ACHN (cell line): Measurements from ENCODE around the gene ABCA2.
"Not testable (repeated sequence)": the region's sequence is repeated elsewhere in the genome, so short reads cannot be mapped to it uniquely, and the experiment has no call there.

ENCODE experiments used
- DNase-seq: peaks from one replicate; pipeline ENCODE4 v3.0.0-alpha.2; 2015
- in situ Hi-C: cut with HindIII; loops from 2 replicates; pipeline ENCODE4 v1.10.0; 2017; ENCODE audit warnings: low sequenced_read_pairs, low pct_ligation_motif_present, low pct_unique_long_range_greater_than_20kb

Gene ABCA2

GRCh38 chr9:137064027-137064879, 36.2 kb upstream of the ABCA2 start:
- DNase-seq = peak; percentile 48
- in situ Hi-C loops = no loop called here

DNA sequence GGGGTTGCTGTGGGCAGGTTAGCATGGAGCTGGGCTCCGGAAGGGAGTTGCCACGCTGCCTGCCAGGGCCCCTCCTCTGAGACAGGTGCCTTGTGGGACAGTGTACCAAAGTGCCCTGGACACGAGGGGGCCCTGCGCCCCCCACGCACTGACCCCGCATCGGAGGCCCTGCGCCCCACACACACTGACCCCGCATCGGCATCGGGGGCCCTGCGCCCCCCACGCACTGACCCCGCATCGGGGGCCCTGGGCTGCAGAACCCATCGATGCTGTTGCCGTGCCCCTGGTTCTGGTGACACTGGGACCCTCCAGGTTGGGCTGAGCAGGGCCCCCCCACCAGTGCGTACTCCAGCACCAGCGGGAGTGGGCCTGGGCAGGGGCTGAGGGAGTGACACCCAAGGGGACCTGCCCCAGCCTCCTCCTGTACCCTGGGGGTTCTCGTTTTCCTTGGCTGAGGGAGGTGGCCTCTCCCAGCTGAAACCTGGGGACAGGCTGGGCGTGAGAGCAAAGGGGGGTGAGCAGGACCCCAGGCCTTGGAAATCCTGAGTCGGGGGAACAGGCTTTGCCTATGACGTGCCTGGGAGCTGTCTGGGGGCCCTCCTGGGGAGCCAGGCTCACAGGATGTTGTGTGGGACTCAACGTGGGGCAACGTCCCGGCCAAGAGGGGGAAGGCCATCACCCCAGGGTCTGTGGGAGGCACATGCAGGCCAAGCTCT, 35.4 kb upstream of the ABCA2 start:
- in situ Hi-C loops = no loop called here
- DNase-seq = no peak

- in situ Hi-C loops = not testable (repeated sequence)
Measured at GRCh38 chr9:137062798-137063197, 34.8 kb upstream of the ABCA2 start.

DNA sequence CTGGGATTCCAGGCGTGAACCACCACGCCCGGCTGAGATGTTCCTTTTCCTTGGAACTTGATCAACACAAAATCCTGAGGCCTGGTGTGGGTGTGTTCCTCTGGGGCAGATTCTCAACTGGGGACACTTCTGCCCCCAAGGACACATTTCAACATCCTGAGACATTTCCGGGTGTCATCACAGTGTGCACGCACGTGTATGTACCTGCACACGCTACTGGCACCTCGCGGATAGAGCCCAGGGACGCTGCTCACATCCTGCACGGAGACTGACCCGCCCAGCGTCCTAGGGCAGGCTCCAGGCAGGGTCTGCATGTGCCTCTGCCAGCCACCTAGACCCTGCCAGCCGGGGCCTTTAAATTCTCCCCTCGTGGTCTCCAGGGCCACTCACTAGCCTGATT, 34.3 kb upstream of the ABCA2 start:
- no peak for DNase-seq
- in situ Hi-C loops = no loop called here

More at GRCh38 chr9:137062798-137063197, 34.8 kb upstream of the ABCA2 start:
- DNase-seq = not testable (repeated sequence)

GRCh38 chr9:137058521-137059234, 30.6 kb upstream of the ABCA2 start:
- in situ Hi-C loops = no loop called here
- DNase-seq = no peak

DNA sequence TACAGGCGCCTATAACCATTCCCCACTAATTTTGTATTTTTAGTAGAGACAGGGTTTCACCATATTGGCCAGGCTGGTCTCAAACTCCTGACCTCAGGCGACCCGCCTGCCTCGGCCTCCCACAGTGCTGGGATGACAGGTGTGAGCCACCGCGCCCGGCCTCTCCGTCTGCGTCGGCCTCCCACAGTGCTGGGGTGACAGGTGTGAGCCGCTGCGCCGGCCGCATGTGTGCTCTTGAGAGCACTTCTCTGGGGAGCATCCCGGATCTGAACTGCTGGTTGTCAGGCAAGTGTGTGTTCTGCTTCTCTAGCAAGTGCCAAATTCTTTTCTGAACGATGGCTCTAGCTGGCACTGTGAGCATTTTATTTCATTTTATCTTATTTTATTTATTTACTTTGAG, 29.5 kb upstream of the ABCA2 start:
- in situ Hi-C loops = no loop called here
- no peak for DNase-seq

GRCh38 chr9:137056739-137057415, 28.8 kb upstream of the ABCA2 start:
- DNase-seq = no peak

DNA sequence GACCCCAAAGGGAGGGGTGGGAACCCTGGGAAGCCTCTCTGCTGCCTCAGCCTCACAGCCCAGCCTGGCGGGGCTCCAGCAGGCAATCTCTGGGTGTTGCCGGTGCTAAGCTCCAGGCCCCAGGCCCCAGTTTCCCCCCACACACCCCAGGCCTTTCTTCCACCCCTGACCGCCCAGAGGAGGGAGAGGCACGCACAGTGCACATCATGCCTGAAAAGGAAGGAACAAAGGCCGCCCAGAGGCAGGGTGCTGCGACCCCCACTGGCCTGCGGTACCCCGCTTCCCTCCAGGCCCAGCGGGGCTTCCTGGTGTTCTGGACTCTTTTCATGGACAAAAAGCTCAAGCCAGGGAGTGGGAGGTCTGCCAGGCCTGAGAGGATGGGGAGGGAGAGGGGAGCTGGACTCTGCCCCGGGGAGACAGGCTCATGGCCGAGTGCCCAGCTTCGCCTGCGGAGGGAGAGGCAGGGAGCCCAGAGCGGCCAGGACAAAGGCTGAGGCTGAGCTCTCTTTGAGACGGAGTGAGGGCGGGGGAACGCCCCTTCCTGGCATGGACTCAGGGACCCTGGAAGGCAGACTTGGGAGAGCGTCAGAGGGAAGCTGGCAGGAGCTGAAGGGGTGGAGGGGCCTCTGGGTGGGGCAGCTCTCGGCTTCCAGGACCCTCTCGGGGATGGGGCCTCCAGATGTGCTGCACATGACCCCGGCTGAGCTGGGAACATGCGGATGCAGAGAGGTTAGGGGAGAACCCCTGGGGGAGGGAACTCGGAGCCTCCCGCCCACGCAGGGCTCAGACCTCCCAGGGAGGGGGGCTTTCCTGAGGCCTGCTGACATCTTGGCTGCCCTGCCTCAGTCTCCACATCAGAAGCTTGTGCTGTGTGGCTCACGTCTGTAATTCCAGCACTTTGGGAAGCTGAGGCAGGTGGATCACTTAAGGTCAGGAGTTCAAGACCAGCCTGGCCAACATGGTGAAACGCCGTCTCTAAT, 27.6 kb upstream of the ABCA2 start:
- peak; percentile 31 for DNase-seq
- in situ Hi-C loops = no loop called here

More at GRCh38 chr9:137056739-137057415, 28.8 kb upstream of the ABCA2 start:
- in situ Hi-C loops = no loop called here

GRCh38 chr9:137054932-137055384, 26.9 kb upstream of the ABCA2 start:
- in situ Hi-C loops = no loop called here
- DNase-seq = no peak

DNA sequence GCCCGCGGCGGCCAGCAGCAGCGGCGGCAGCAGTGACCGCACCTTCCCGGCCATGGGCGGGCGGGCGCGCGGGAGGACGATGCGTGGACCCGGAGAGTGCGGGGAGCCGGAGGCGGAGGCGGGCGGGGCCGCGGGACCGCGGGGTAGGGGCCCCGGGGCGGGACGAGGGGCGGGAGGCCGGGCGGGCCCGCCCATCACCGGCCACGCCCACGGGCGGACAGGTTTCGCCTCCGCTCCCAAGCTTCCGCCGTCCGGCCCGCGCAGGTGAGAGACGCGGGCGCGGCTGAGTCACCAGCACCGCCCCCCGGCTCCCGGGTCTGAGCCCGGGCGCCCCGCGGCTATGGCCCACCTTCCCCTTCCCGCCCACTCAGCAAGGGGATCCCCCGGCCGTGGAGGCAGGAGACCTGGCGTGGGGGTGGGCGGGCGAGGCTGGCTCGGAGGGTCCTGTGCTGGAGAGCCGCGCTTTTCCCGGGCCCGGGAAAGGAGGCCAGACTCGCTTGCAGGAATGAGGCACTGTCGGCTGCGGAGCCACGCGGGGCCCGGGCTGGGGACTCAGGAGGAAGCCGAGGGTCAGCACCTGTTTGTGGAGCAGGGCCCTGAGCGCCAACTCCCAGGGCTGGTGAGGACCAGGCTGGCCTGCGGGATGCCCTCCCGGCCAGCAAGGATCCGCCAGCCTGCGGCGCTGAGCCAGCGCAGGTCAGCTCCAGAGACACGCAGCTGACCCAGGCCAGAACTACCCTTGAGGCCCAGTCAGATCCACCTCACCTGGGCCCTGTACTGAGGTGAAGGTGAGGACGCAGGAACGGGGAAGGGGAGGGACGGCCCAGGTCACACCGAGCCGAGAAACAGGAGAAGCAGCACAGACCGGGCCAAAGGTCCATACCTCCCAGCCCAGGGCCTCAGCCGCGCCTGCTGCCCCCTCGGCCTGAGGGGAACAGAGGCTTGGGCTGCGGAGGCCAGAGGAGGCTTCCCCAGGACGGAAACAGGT, 26.2 kb upstream of the ABCA2 start, which contains the start of gene ENTPD2:
Gene ENTPD2 (minus strand): TSS at position 118 of the 988 bp plus-strand sequence. CDS start 64 bp downstream, at position 54.
- in situ Hi-C loops = no loop called here
- DNase-seq = no peak

DNA sequence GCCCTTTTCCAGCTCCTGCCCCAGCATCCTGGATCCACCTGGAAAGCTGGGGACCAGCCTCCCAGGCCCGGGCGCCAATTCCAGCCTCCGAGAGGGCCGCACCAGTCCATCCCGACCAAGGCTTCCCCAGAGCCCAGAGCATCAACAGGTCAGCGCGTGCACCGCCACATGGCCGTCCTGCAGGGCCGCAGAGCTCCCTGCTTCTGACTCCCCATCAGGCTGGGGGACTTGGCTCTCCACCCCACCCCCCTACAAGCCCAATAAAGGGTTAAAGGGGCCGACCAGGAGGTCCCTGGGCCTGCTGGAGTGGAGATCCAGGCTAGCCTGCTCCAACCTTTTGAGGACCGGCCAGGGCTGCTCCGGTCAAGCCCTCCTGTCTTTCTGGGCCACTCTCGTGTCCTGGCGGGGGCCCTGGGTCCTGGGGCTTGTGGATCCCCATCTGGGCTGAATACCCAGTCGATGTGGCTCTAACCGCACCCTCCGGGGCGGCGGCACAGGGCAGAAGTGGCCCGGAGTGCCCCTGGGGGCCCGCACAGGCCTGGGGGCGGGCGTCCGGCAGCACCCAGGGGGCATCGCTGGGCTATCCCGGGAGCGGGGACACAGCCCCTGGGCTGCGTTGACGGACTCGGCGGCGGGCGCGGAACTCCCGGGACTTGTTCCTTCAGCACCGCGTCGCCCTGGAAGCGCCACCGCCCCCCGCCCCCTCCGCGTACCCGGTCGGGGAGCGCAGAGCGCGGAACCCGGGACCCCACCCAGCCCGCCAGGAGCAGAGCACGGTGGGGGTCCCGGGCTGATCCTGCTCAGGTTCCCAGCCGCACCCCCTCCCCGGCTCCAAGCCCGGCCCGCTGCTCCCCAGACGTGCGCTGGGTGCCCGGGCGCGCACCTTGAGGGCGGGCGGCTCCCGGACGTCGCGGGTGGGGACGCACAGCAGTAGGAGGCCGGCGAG, 25.2 kb upstream of the ABCA2 start:
- in situ Hi-C loops = no loop called here
- no peak for DNase-seq

DNA sequence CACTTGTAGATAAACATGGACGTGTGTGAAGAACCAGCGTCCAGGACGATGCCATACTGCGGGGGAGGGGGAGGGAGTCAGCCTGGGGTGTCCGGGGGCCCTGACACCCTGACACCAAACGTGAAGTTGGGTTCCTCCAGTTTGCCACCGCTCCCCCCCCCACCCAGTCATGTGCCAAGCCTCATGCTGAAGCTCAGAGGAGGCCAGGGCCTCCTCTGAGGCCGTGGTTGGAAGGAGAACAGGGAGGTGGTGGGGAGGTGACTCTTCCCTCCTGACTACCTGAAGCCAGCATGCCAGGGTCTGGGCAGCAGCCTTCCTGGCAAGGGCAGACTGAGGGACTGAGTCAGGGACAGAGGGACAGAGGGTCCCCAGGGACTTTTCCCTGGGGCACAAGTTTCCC, 24.3 kb upstream of the ABCA2 start:
- no peak for DNase-seq
- in situ Hi-C loops = no loop called here

DNA sequence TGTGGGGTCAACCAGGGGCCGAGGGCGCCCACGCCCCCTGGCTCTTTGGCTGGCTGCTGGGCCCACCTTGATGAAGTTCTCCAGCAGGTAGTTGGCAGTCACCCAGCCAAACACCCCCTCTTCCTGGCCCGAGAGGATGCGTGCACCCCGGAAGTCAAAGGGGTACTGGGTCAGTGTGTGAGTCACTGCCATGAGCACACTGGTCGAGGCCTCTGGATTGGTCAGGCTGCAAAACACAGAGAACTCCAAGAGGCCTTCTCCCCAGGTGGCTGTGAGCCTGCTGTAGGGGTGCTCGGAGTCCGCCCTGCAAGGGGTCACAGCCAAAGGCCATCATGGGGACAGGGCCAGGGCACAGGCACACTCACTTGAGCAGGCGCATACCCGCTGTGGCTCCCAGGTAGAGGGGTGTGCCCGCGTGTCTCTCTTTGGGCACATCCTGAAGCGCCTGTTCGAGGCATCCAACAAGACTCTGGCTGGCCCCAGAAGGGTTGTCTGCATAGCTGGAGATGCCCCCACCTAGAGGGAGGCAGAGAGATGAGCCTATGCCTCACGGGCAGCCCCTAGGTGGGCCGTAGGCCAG, 23.2 kb upstream of the ABCA2 start:
- in situ Hi-C loops = no loop called here
- no peak for DNase-seq

DNA sequence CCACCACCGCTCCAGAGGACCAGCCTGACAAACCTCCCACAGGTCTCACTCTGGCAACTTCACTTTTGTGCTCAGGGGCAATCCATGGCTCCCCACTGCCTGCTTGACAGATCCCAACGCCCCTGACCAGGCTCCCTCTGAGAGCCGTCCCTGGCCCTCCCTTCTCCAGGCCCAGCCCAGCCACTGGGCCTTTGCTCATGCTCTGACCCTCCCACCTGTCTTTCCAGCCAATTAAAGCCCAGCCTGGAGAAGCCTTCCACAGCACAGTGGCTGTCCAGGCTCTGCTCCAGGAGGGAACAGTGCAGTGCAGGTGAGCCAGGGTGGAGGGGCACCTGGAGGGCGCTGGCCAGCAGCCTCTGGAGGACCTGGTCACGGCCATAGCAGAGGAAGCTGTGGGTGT, 22.5 kb upstream of the ABCA2 start:
- in situ Hi-C loops = no loop called here
- DNase-seq = no peak
